B cell (primary cell): ENCODE results near the gene RIPPLY2.

ENCODE experiments used
- EZH2 ChIP-seq: IDR thresholded peaks from 2 replicates; pipeline ENCODE4 v1.6.1; 2012; ENCODE audit warnings: borderline replicate concordance, low read depth, mild to moderate bottlenecking, moderate library complexity, low read length; ENCODE audit not compliant: insufficient read depth, poor library complexity, severe bottlenecking
- TF ChIP-seq, protein P1 (sequence below): fragments of 200-600 bp; IDR thresholded peaks from one replicate; pipeline ENCODE4 v1.8.0; 2022; ENCODE audit warnings: antibody characterized with exemption, mild to moderate bottlenecking

DNA sequence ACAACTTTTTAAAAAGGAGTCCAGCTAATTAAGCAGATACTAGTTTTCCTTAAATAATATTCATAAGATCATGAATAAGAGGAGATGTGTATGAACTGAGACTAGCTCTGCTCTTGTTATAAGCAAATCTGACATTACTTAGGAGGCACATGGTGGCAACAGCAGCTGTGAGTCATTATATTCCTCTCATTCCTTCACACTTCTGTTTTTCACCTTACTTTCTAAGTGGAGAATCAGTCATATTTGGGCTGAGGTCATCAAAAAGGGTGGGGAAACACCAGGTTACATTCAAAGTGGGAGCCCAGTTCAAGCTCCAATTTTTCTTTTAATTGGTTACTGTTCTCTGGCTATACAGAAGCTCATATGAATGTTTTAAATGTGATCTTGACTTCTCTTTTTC is 6.0 kb upstream of the RIPPLY2 start:
- TF ChIP-seq, protein P1, sequence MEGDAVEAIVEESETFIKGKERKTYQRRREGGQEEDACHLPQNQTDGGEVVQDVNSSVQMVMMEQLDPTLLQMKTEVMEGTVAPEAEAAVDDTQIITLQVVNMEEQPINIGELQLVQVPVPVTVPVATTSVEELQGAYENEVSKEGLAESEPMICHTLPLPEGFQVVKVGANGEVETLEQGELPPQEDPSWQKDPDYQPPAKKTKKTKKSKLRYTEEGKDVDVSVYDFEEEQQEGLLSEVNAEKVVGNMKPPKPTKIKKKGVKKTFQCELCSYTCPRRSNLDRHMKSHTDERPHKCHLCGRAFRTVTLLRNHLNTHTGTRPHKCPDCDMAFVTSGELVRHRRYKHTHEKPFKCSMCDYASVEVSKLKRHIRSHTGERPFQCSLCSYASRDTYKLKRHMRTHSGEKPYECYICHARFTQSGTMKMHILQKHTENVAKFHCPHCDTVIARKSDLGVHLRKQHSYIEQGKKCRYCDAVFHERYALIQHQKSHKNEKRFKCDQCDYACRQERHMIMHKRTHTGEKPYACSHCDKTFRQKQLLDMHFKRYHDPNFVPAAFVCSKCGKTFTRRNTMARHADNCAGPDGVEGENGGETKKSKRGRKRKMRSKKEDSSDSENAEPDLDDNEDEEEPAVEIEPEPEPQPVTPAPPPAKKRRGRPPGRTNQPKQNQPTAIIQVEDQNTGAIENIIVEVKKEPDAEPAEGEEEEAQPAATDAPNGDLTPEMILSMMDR: no peak
- no peak for TF ChIP-seq EZH2
